ENCODE results near the gene A2M. TPM values are rescaled to one million over a fixed set of nuclear protein-coding genes. Genes with fewer than 3 reads are reported as not detected.
A peak's percentile ranks its signal among the peaks of the same experiment; 100 is the strongest.

The A2M gene
- total and polyA plus RNA-seq, 2 of the 13 experiments (the other 11 are each of a cell fraction or from before 2014, with no cell fraction given): 2,807 to 6,551 TPM

- TF ChIP-seq NFKBIZ (CRISPR knock-in tag; IDR thresholded peaks at IDR 0.05) (peak; percentile 91), ZC3H4 (CRISPR knock-in tag; IDR thresholded peaks at IDR 0.05; ENCODE audit: borderline replicate concordance) (peak; percentile 89; the same call in 1 of the 2 replicates), HMGXB4 (CRISPR knock-in tag; IDR thresholded peaks at IDR 0.05; ENCODE audit: borderline replicate concordance in 1 of 2, low read depth in 1 of 2) (peak; percentile 30 to 74; a peak in 2 of 4 replicates), CHD4 (IDR thresholded peaks at IDR 0.05; ENCODE audit: borderline replicate concordance, low read length) (no peak), FLYWCH1 (CRISPR knock-in tag; IDR thresholded peaks at IDR 0.05) (no peak), IRF1 (CRISPR knock-in tag; IDR thresholded peaks at IDR 0.05; ENCODE audit: low read depth) (no peak), KDM3A (CRISPR knock-in tag; IDR thresholded peaks at IDR 0.05; ENCODE audit: low read depth) (0 out of 2 replicates have a peak, but pooled peaks have one; percentile 72), ISL2 (CRISPR knock-in tag; IDR thresholded peaks at IDR 0.05) (peak; percentile 94), E2F5 (CRISPR knock-in tag; conservative IDR thresholded peaks at IDR 0.05) (no peak), TARDBP (CRISPR knock-in tag; IDR thresholded peaks at IDR 0.05) (peak; percentile 77), ATF5 (CRISPR knock-in tag; IDR thresholded peaks at IDR 0.05; ENCODE audit: low read depth) (no peak), HNRNPUL1 (IDR thresholded peaks at IDR 0.05; ENCODE audit: low read depth, low read length) (no peak), ZNF460 (CRISPR knock-in tag; IDR thresholded peaks at IDR 0.05; ENCODE audit: borderline replicate concordance) (no peak; the same call in 1 of the 2 replicates), HIC2 (CRISPR knock-in tag; IDR thresholded peaks at IDR 0.05; ENCODE audit: low read depth) (no peak), THRA (CRISPR knock-in tag; IDR thresholded peaks at IDR 0.05; ENCODE audit: borderline replicate concordance) (no peak; the same call in none of the 2 replicates), SAP130 (CRISPR knock-in tag; IDR thresholded peaks at IDR 0.05; ENCODE audit: low read depth) (peak; percentile 99), PHF21A (CRISPR knock-in tag; IDR thresholded peaks at IDR 0.05) (peak; percentile 88), ZSCAN25 (CRISPR knock-in tag; IDR thresholded peaks at IDR 0.05) (no peak), ZNF225 (CRISPR knock-in tag; IDR thresholded peaks at IDR 0.05) (no peak; the same call in 1 of the 2 replicates), NCOA1 (CRISPR knock-in tag; IDR thresholded peaks at IDR 0.05) (no peak)
Measured at GRCh38 chr12:9115731-9116559, at the start of gene A2M (continued).

All from HepG2 (cell line).